Fibroblast of lung (primary cell): ENCODE results near the gene BCAS1.

Source experiments
- EZH2 ChIP-seq: IDR thresholded peaks from 2 replicates; pipeline ENCODE4 v1.5.1; 2012; ENCODE audit warnings: low read length, control low read depth, mild to moderate bottlenecking; ENCODE audit errors: missing control alignments
- TF ChIP-seq, protein P1 (sequence below), 2 donors: IDR thresholded peaks in 1 of 2; conservative IDR thresholded peaks in 1 of 2; 1 replicate in 1 of 2; 2 replicates in 1 of 2; pipeline ENCODE4 v1.5.1; 2011 to 2012; ENCODE audit warnings: low read length in 2 of 2, control low read depth in 1 of 2, inconsistent platforms in 1 of 2, low read depth in 1 of 2, mild to moderate bottlenecking in 1 of 2

- TF ChIP-seq, protein P1, sequence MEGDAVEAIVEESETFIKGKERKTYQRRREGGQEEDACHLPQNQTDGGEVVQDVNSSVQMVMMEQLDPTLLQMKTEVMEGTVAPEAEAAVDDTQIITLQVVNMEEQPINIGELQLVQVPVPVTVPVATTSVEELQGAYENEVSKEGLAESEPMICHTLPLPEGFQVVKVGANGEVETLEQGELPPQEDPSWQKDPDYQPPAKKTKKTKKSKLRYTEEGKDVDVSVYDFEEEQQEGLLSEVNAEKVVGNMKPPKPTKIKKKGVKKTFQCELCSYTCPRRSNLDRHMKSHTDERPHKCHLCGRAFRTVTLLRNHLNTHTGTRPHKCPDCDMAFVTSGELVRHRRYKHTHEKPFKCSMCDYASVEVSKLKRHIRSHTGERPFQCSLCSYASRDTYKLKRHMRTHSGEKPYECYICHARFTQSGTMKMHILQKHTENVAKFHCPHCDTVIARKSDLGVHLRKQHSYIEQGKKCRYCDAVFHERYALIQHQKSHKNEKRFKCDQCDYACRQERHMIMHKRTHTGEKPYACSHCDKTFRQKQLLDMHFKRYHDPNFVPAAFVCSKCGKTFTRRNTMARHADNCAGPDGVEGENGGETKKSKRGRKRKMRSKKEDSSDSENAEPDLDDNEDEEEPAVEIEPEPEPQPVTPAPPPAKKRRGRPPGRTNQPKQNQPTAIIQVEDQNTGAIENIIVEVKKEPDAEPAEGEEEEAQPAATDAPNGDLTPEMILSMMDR (conservative IDR thresholded peaks at IDR 0.05 in 1 of 2, IDR thresholded peaks at IDR 0.05 in 1 of 2; ENCODE audit: low read depth in 1 of 2, low read length in 2 of 2): no peak
- no peak for TF ChIP-seq EZH2
Observed at GRCh38 chr20:53981130-53981529, 89.3 kb downstream of the BCAS1 start.
